ENCODE data around the gene CA10.

GRCh38 chr17:51827140-51827539 is 331.4 kb downstream of the CA10 start:
- no peak for TF ChIP-seq CTCF (optimal IDR thresholded peaks at IDR 0.05 in 1 of 3, IDR thresholded peaks at IDR 0.05 in 1 of 3, conservative IDR thresholded peaks at IDR 0.05 in 1 of 3; ENCODE audit: extremely low read depth in 1 of 3, insufficient read depth in 2 of 3, low read length in 3 of 3)
- no peak for TF ChIP-seq EZH2 (IDR thresholded peaks at IDR 0.05; ENCODE audit: low read length)

All from keratinocyte (primary cell).